Liver (tissue), 9 donors: ENCODE data around the gene C12orf50. TPM values are rescaled to one million over a fixed set of nuclear protein-coding genes. Genes with fewer than 3 reads are reported as not detected.

ENCODE experiments used
- DNase-seq: peaks from one replicate; pipeline ENCODE4 v3.0.0-alpha.2; 2017; ENCODE audit warnings: low spot score
- H3K27ac ChIP-seq, 2 donors: one replicate each; pipeline ENCODE4 v1.7.0; 2013; ENCODE audit warnings: inconsistent platforms in 2 of 2, low read length in 2 of 2, control low read depth in 1 of 2, low read depth in 1 of 2, mild to moderate bottlenecking in 1 of 2
- H3K27me3 ChIP-seq, 4 donors: one replicate each; pipeline versions ENCODE4 v1.6.1 to v1.7.0; 2013; ENCODE audit warnings: low read length in 3 of 4, inconsistent platforms in 1 of 4, mild to moderate bottlenecking in 1 of 4, moderate library complexity in 1 of 4; ENCODE audit not compliant: control insufficient read depth in 4 of 4, insufficient read depth in 4 of 4
- H3K36me3 ChIP-seq, 4 donors: one replicate each; pipeline versions ENCODE4 v1.6.1 to v1.7.0; 2013; ENCODE audit warnings: low read length in 3 of 4, mild to moderate bottlenecking in 3 of 4, low read depth in 1 of 4, moderate library complexity in 1 of 4; ENCODE audit not compliant: control insufficient read depth in 4 of 4, insufficient read depth in 3 of 4
- H3K4me1 ChIP-seq, 4 donors: one replicate each; pipeline versions ENCODE4 v1.6.1 to v1.7.0; 2013; ENCODE audit warnings: low read length in 3 of 4, mild to moderate bottlenecking in 3 of 4, moderate library complexity in 1 of 4; ENCODE audit not compliant: control insufficient read depth in 4 of 4, insufficient read depth in 4 of 4
- H3K4me3 ChIP-seq, 3 donors: one replicate each; pipeline versions ENCODE4 v1.6.1 to v1.7.0; 2013; ENCODE audit warnings: low read length in 3 of 3, control low read depth in 1 of 3, low read depth in 1 of 3, mild to moderate bottlenecking in 1 of 3
- H3K9ac ChIP-seq, 2 donors: one replicate each; pipeline ENCODE4 v1.7.0; 2013; ENCODE audit warnings: low read length in 2 of 2, mild to moderate bottlenecking in 2 of 2, moderate library complexity in 2 of 2, control low read depth in 1 of 2, low read depth in 1 of 2
- H3K9me3 ChIP-seq, 4 donors: one replicate each; pipeline versions ENCODE4 v1.6.1 to v1.7.0; 2013; ENCODE audit warnings: low read length in 3 of 4; ENCODE audit not compliant: control insufficient read depth in 4 of 4
- ATF3 ChIP-seq: IDR thresholded peaks from 2 replicates; pipeline ENCODE4 v1.6.1; 2016; ENCODE audit warnings: antibody characterized with exemption
- CTCF ChIP-seq: fragments of 150-350 bp; IDR thresholded peaks from 2 replicates; pipeline ENCODE4 v1.5.1; 2017; ENCODE audit warnings: improper control_type of control experiment, low read depth, low read length; ENCODE audit not compliant: missing input control
- EGR1 ChIP-seq, 2 donors: IDR thresholded peaks; 2 replicates each; pipeline ENCODE4 v1.6.1; 2016 to 2018; ENCODE audit warnings: antibody characterized with exemption in 2 of 2, low read depth in 2 of 2
- FOXA1 ChIP-seq: IDR thresholded peaks from 2 replicates; pipeline ENCODE4 v1.6.1; 2016; ENCODE audit warnings: antibody characterized with exemption
- FOXA2 ChIP-seq: IDR thresholded peaks from 2 replicates; pipeline ENCODE4 v1.6.1; 2016; ENCODE audit warnings: antibody characterized with exemption
- GABPA ChIP-seq, 2 donors: IDR thresholded peaks in 1 of 2; conservative IDR thresholded peaks in 1 of 2; 2 replicates each; pipeline ENCODE4 v1.6.1; 2016; ENCODE audit warnings: antibody characterized with exemption in 2 of 2, mild to moderate bottlenecking in 1 of 2, moderate library complexity in 1 of 2
- HNF4A ChIP-seq, 2 donors: conservative IDR thresholded peaks; 2 replicates each; pipeline ENCODE4 v1.6.1; 2016; ENCODE audit warnings: antibody characterized with exemption in 2 of 2, mild to moderate bottlenecking in 2 of 2
- HNF4G ChIP-seq: IDR thresholded peaks from 2 replicates; pipeline ENCODE4 v1.6.1; 2016; ENCODE audit warnings: antibody characterized with exemption
- JUND ChIP-seq, 2 donors: IDR thresholded peaks; 2 replicates each; pipeline ENCODE4 v1.6.1; 2016; ENCODE audit warnings: antibody characterized with exemption in 2 of 2
- MAX ChIP-seq: IDR thresholded peaks from 2 replicates; pipeline ENCODE4 v1.6.1; 2016; ENCODE audit warnings: antibody characterized with exemption
- NR2F2 ChIP-seq: IDR thresholded peaks from 2 replicates; pipeline ENCODE4 v1.6.1; 2016; ENCODE audit warnings: antibody characterized with exemption
- RAD21 ChIP-seq, 2 donors: IDR thresholded peaks; 2 replicates each; pipeline ENCODE4 v1.6.1; 2016; ENCODE audit warnings: antibody characterized with exemption in 2 of 2, mild to moderate bottlenecking in 2 of 2
- REST ChIP-seq: IDR thresholded peaks from 2 replicates; pipeline ENCODE4 v1.6.1; 2016; ENCODE audit warnings: antibody characterized with exemption, mild to moderate bottlenecking
- RXRA ChIP-seq, 2 donors: IDR thresholded peaks; 2 replicates each; pipeline ENCODE4 v1.6.1; 2017 to 2018; ENCODE audit warnings: antibody characterized with exemption in 2 of 2, mild to moderate bottlenecking in 1 of 2
- SP1 ChIP-seq: IDR thresholded peaks from 2 replicates; pipeline ENCODE4 v1.6.1; 2018; ENCODE audit warnings: antibody characterized with exemption, mild to moderate bottlenecking
- TAF1 ChIP-seq: conservative IDR thresholded peaks from 2 replicates; pipeline ENCODE4 v1.6.1; 2016; ENCODE audit warnings: antibody characterized with exemption, mild to moderate bottlenecking
- YY1 ChIP-seq: IDR thresholded peaks from 2 replicates; pipeline ENCODE4 v1.6.1; 2016; ENCODE audit warnings: antibody characterized with exemption, mild to moderate bottlenecking
- ZBTB33 ChIP-seq: IDR thresholded peaks from 2 replicates; pipeline ENCODE4 v1.6.1; 2016; ENCODE audit warnings: antibody characterized with exemption
- WGBS: extraction: QIAGEN DNeasy Blood & Tissue Kit; methylation state at CpG from one replicate; pipeline ENCODE4 v1.1.7; 2013; 5-methylcytosine and 5-hydroxymethylcytosine counted together
- polyA plus RNA-seq, 2 donors: library from polyadenylated mRNA; stranded (reverse) in 1 of 2; unstranded in 1 of 2; fragments of 200-250 nt in 1 of 2; fragments of >200 nt in 1 of 2; fragmentation: Nextera tagmentation in 1 of 2; extraction: Ambion mirVana in 1 of 2; gene quantifications; one replicate each; pipeline versions ENCODE4 v1.2.1 to v1.2.3, GENCODE V29; 2013 to 2015
- total RNA-seq, 2 donors: library from RNA; depleted of rRNA; stranded (reverse); fragments of >200 nt; gene quantifications; one replicate each; pipeline ENCODE4 v1.2.3, GENCODE V29; 2014
- donor health status: healthy.
- donor health status: healthy.
- donor health status: healthy.
- donor health status: healthy.
- donor health status: healthy.

The C12orf50 gene
- total and polyA plus RNA-seq, 4 donors, result 0.08 TPM; not detected in 3

- no peak for DNase-seq
- 91% methylated on average over 1 of the region's 1 CpG for WGBS
- no peaks in the 10 kb centered on the region for H3K9me3 ChIP-seq
- no peaks in the 10 kb centered on the region for H3K36me3 ChIP-seq
- no peak overlapping the region for H3K27ac ChIP-seq
- no peaks in the 10 kb centered on the region for H3K4me1 ChIP-seq
- H3K9ac ChIP-seq, result no peak overlapping the region
- TF ChIP-seq CTCF (no peak), RAD21 (IDR thresholded peaks at IDR 0.05) (no peak), YY1 (no peak), EGR1 (IDR thresholded peaks at IDR 0.05; ENCODE audit: low read depth in 2 of 2) (no peak), GABPA (IDR thresholded peaks at IDR 0.05 in 1 of 2, conservative IDR thresholded peaks at IDR 0.05 in 1 of 2) (no peak), NR2F2 (no peak), MAX (no peak)
- no peak overlapping the region for H3K4me3 ChIP-seq
- no peaks in the 10 kb centered on the region for H3K27me3 ChIP-seq
Observed at GRCh38 chr12:88026196-88026595, 3.0 kb downstream of the C12orf50 start.

GRCh38 chr12:88017964-88018363 is 11.2 kb downstream of the C12orf50 start:
- H3K36me3 ChIP-seq, result no peaks in the 10 kb centered on the region
- H3K4me3 ChIP-seq, result no peak overlapping the region
- no peak overlapping the region for H3K9ac ChIP-seq
- H3K4me1 ChIP-seq, result no peaks in the 10 kb centered on the region
- H3K27me3 ChIP-seq, result no peaks in the 10 kb centered on the region
- H3K27ac ChIP-seq, result no peak overlapping the region
- DNase-seq, result no peak
- 79% methylated on average over 3 of the region's 3 CpGs for WGBS
- no peak for TF ChIP-seq TAF1
- TF ChIP-seq FOXA2, result no peak
- no peak for TF ChIP-seq EGR1 (IDR thresholded peaks at IDR 0.05; ENCODE audit: low read depth in 2 of 2)
- TF ChIP-seq JUND (IDR thresholded peaks at IDR 0.05), result no peak
- TF ChIP-seq YY1, result no peak
- no peak for TF ChIP-seq HNF4G
- no peak for TF ChIP-seq ATF3
- TF ChIP-seq REST, result no peak
- no peak for TF ChIP-seq RXRA (IDR thresholded peaks at IDR 0.05)
- no peak for TF ChIP-seq SP1
- TF ChIP-seq GABPA (IDR thresholded peaks at IDR 0.05 in 1 of 2, conservative IDR thresholded peaks at IDR 0.05 in 1 of 2), result no peak
- TF ChIP-seq RAD21 (IDR thresholded peaks at IDR 0.05), result no peak
- no peak for TF ChIP-seq MAX
- no peak for TF ChIP-seq NR2F2
- no peak for TF ChIP-seq HNF4A (conservative IDR thresholded peaks at IDR 0.05)
- TF ChIP-seq FOXA1, result no peak
- no peak for TF ChIP-seq ZBTB33
- TF ChIP-seq CTCF, result no peak
- no peaks in the 10 kb centered on the region for H3K9me3 ChIP-seq
